ENCODE results near the gene TBX4.
"Not testable (repeated sequence)": the region's sequence is repeated elsewhere in the genome, so short reads cannot be mapped to it uniquely, and the experiment has no call there.

Gene TBX4

GRCh38 chr17:61504697-61505096 lies 52.5 kb downstream of the TBX4 start:
- no peaks in the 10 kb centered on the region for H3K4me1 ChIP-seq (ENCODE audit: insufficient read depth, low read length)
- H3K27ac ChIP-seq (ENCODE audit: low read depth, low read length), result no peak overlapping the region

GRCh38 chr17:61505846-61506627 lies 53.8 kb downstream of the TBX4 start:
- Histone ChIP-seq H3K27ac (ENCODE audit: low read depth, low read length) (no peak overlapping the region), H3K4me3 (ENCODE audit: low read depth in 1 of 2, low read length in 2 of 2) (no peak overlapping the region), H3K9ac (ENCODE audit: low read length) (no peak overlapping the region), H3K9me3 (ENCODE audit: low read length) (no peaks in the 10 kb centered on the region), H3K27me3 (ENCODE audit: control insufficient read depth in 1 of 2, insufficient read depth in 2 of 2, low read length in 2 of 2) (no peaks in the 10 kb centered on the region), H3K36me3 (ENCODE audit: insufficient read depth, low read length) (no peaks in the 10 kb centered on the region), H3K4me1 (ENCODE audit: insufficient read depth, low read length) (no peaks in the 10 kb centered on the region)

More at GRCh38 chr17:61504697-61505096, 52.5 kb downstream of the TBX4 start:
- Histone ChIP-seq H3K27me3 (ENCODE audit: control insufficient read depth in 1 of 2, insufficient read depth in 2 of 2, low read length in 2 of 2) (no peaks in the 10 kb centered on the region), H3K36me3 (ENCODE audit: insufficient read depth, low read length) (no peaks in the 10 kb centered on the region), H3K9ac (ENCODE audit: low read length) (no peak overlapping the region), H3K9me3 (ENCODE audit: low read length) (no peaks in the 10 kb centered on the region), H3K4me3 (ENCODE audit: low read depth in 1 of 2, low read length in 2 of 2) (no peak overlapping the region)

- H3K36me3 ChIP-seq (ENCODE audit: insufficient read depth, low read length), result no peaks in the 10 kb centered on the region
Observed at GRCh38 chr17:61507383-61508066, 55.3 kb downstream of the TBX4 start.

GRCh38 chr17:61508912-61509311 lies 56.7 kb downstream of the TBX4 start:
- H3K4me1 ChIP-seq (ENCODE audit: insufficient read depth, low read length), result no peaks in the 10 kb centered on the region
- H3K9ac ChIP-seq (ENCODE audit: low read length), result no peak overlapping the region
- no peak overlapping the region for H3K4me3 ChIP-seq (ENCODE audit: low read depth in 1 of 2, low read length in 2 of 2)
- no peaks in the 10 kb centered on the region for H3K36me3 ChIP-seq (ENCODE audit: insufficient read depth, low read length)
- H3K27ac ChIP-seq (ENCODE audit: low read depth, low read length), result no peak overlapping the region
- no peaks in the 10 kb centered on the region for H3K27me3 ChIP-seq (ENCODE audit: control insufficient read depth in 1 of 2, insufficient read depth in 2 of 2, low read length in 2 of 2)
- no peaks in the 10 kb centered on the region for H3K9me3 ChIP-seq (ENCODE audit: low read length)

More at GRCh38 chr17:61507383-61508066, 55.3 kb downstream of the TBX4 start:
- Histone ChIP-seq H3K27ac (ENCODE audit: low read depth, low read length) (no peak overlapping the region), H3K27me3 (ENCODE audit: control insufficient read depth in 1 of 2, insufficient read depth in 2 of 2, low read length in 2 of 2) (no peaks in the 10 kb centered on the region), H3K4me1 (ENCODE audit: insufficient read depth, low read length) (no peaks in the 10 kb centered on the region), H3K4me3 (ENCODE audit: low read depth in 1 of 2, low read length in 2 of 2) (no peak overlapping the region), H3K9ac (ENCODE audit: low read length) (no peak overlapping the region), H3K9me3 (ENCODE audit: low read length) (no peaks in the 10 kb centered on the region)

- not testable (repeated sequence) for H3K9ac ChIP-seq (ENCODE audit: low read length); H3K27me3 ChIP-seq (ENCODE audit: control insufficient read depth in 1 of 2, insufficient read depth in 2 of 2, low read length in 2 of 2); H3K36me3 ChIP-seq (ENCODE audit: insufficient read depth, low read length); H3K4me3 ChIP-seq (ENCODE audit: low read depth in 1 of 2, low read length in 2 of 2); H3K27ac ChIP-seq (ENCODE audit: low read depth, low read length); H3K9me3 ChIP-seq (ENCODE audit: low read length); H3K4me1 ChIP-seq (ENCODE audit: insufficient read depth, low read length)
Observed at GRCh38 chr17:61509454-61509853, 57.2 kb downstream of the TBX4 start.

- no peak overlapping the region for H3K9ac ChIP-seq (ENCODE audit: low read length)
- H3K27me3 ChIP-seq (ENCODE audit: control insufficient read depth in 1 of 2, insufficient read depth in 2 of 2, low read length in 2 of 2), result no peaks in the 10 kb centered on the region
- no peak overlapping the region for H3K4me3 ChIP-seq (ENCODE audit: low read depth in 1 of 2, low read length in 2 of 2)
- H3K36me3 ChIP-seq (ENCODE audit: insufficient read depth, low read length), result no peaks in the 10 kb centered on the region
- H3K9me3 ChIP-seq (ENCODE audit: low read length), result no peaks in the 10 kb centered on the region
- H3K4me1 ChIP-seq (ENCODE audit: insufficient read depth, low read length), result no peaks in the 10 kb centered on the region
- no peak overlapping the region for H3K27ac ChIP-seq (ENCODE audit: low read depth, low read length)
Observed at GRCh38 chr17:61510237-61510636, 58.0 kb downstream of the TBX4 start.

GRCh38 chr17:61510991-61511390 lies 58.8 kb downstream of the TBX4 start:
- no peaks in the 10 kb centered on the region for H3K36me3 ChIP-seq (ENCODE audit: insufficient read depth, low read length)
- no peak overlapping the region for H3K27ac ChIP-seq (ENCODE audit: low read depth, low read length)
- H3K9me3 ChIP-seq (ENCODE audit: low read length), result no peaks in the 10 kb centered on the region
- H3K27me3 ChIP-seq (ENCODE audit: control insufficient read depth in 1 of 2, insufficient read depth in 2 of 2, low read length in 2 of 2), result no peaks in the 10 kb centered on the region
- H3K4me1 ChIP-seq (ENCODE audit: insufficient read depth, low read length), result no peaks in the 10 kb centered on the region
- no peak overlapping the region for H3K9ac ChIP-seq (ENCODE audit: low read length)
- H3K4me3 ChIP-seq (ENCODE audit: low read depth in 1 of 2, low read length in 2 of 2), result no peak overlapping the region

- Histone ChIP-seq H3K36me3 (ENCODE audit: insufficient read depth, low read length) (no peaks in the 10 kb centered on the region), H3K4me1 (ENCODE audit: insufficient read depth, low read length) (no peaks in the 10 kb centered on the region), H3K4me3 (ENCODE audit: low read depth in 1 of 2, low read length in 2 of 2) (no peak overlapping the region), H3K9ac (ENCODE audit: low read length) (no peak overlapping the region), H3K27ac (ENCODE audit: low read depth, low read length) (no peak overlapping the region), H3K27me3 (ENCODE audit: control insufficient read depth in 1 of 2, insufficient read depth in 2 of 2, low read length in 2 of 2) (no peaks in the 10 kb centered on the region), H3K9me3 (ENCODE audit: low read length) (no peaks in the 10 kb centered on the region)
Observed at GRCh38 chr17:61511480-61512182, 59.4 kb downstream of the TBX4 start.

- no peaks in the 10 kb centered on the region for H3K9me3 ChIP-seq (ENCODE audit: low read length)
- H3K9ac ChIP-seq (ENCODE audit: low read length), result no peak overlapping the region
- no peaks in the 10 kb centered on the region for H3K27me3 ChIP-seq (ENCODE audit: control insufficient read depth in 1 of 2, insufficient read depth in 2 of 2, low read length in 2 of 2)
Observed at GRCh38 chr17:61514491-61514890, 62.3 kb downstream of the TBX4 start.

GRCh38 chr17:61517265-61517664 lies 65.0 kb downstream of the TBX4 start:
- no peaks in the 10 kb centered on the region for H3K4me1 ChIP-seq (ENCODE audit: insufficient read depth, low read length)
- no peaks in the 10 kb centered on the region for H3K9me3 ChIP-seq (ENCODE audit: low read length)
- H3K27ac ChIP-seq (ENCODE audit: low read depth, low read length), result no peak overlapping the region
- H3K9ac ChIP-seq (ENCODE audit: low read length), result no peak overlapping the region
- no peaks in the 10 kb centered on the region for H3K36me3 ChIP-seq (ENCODE audit: insufficient read depth, low read length)
- H3K4me3 ChIP-seq (ENCODE audit: low read depth in 1 of 2, low read length in 2 of 2), result no peak overlapping the region
- H3K27me3 ChIP-seq (ENCODE audit: control insufficient read depth in 1 of 2, insufficient read depth in 2 of 2, low read length in 2 of 2), result no peaks in the 10 kb centered on the region

More at GRCh38 chr17:61514491-61514890, 62.3 kb downstream of the TBX4 start:
- Histone ChIP-seq H3K27ac (ENCODE audit: low read depth, low read length) (no peak overlapping the region), H3K4me3 (ENCODE audit: low read depth in 1 of 2, low read length in 2 of 2) (no peak overlapping the region), H3K4me1 (ENCODE audit: insufficient read depth, low read length) (no peaks in the 10 kb centered on the region), H3K36me3 (ENCODE audit: insufficient read depth, low read length) (no peaks in the 10 kb centered on the region)

GRCh38 chr17:61517843-61518606 lies 65.8 kb downstream of the TBX4 start:
- Histone ChIP-seq H3K27me3 (ENCODE audit: control insufficient read depth in 1 of 2, insufficient read depth in 2 of 2, low read length in 2 of 2) (no peaks in the 10 kb centered on the region), H3K36me3 (ENCODE audit: insufficient read depth, low read length) (no peaks in the 10 kb centered on the region), H3K9me3 (ENCODE audit: low read length) (no peaks in the 10 kb centered on the region), H3K4me1 (ENCODE audit: insufficient read depth, low read length) (no peaks in the 10 kb centered on the region), H3K9ac (ENCODE audit: low read length) (no peak overlapping the region), H3K27ac (ENCODE audit: low read depth, low read length) (no peak overlapping the region), H3K4me3 (ENCODE audit: low read depth in 1 of 2, low read length in 2 of 2) (no peak overlapping the region)
